ENCODE data around the gene ZW10.

ZW10 gene

GRCh38 chr11:113725407-113725806 lies 48.1 kb downstream of the ZW10 start:
- Histone ChIP-seq H4K8ac (ENCODE audit: low read depth, low read length) (no peak overlapping the region), H3K27ac (ENCODE audit: low read depth, low read length) (no peak overlapping the region), H3K79me2 (ENCODE audit: control insufficient read depth, insufficient read depth, low read length) (no peaks in the 10 kb centered on the region), H3K4me2 (ENCODE audit: low read length) (no peak overlapping the region), H3K79me1 (ENCODE audit: low read length) (no peaks in the 10 kb centered on the region), H2BK120ac (ENCODE audit: low read depth, low read length) (no peak overlapping the region), H3K9ac (ENCODE audit: low read length) (no peak overlapping the region), H2AK5ac (ENCODE audit: low read length) (no peak overlapping the region), H3K18ac (ENCODE audit: low read length) (no peak overlapping the region), H3K23ac (ENCODE audit: low read length) (no peak overlapping the region), H3K4ac (ENCODE audit: low read depth, low read length) (no peak overlapping the region), H3K56ac (ENCODE audit: low read length) (no peak overlapping the region), H2BK15ac (replicated peaks; ENCODE audit: low read depth) (no peak overlapping the region), H3K4me1 (ENCODE audit: control insufficient read depth, low read depth, low read length) (no peaks in the 10 kb centered on the region), H3K27me3 (ENCODE audit: insufficient read depth, low read length, poor library complexity) (no peaks in the 10 kb centered on the region), H4K5ac (ENCODE audit: low read length) (no peak overlapping the region), H3K4me3 (ENCODE audit: low read length) (no peak overlapping the region), H2BK5ac (ENCODE audit: low read length) (no peak overlapping the region), H3K36me3 (ENCODE audit: control insufficient read depth, insufficient read depth, low read length) (no peaks in the 10 kb centered on the region)
- WGBS (ENCODE audit: extremely low coverage, insufficient coverage, low lambda C conversion rate): no CpG with 5 or more reads among the region's 5 CpGs
- DNase-seq: no peak

GRCh38 chr11:113724778-113725177 lies 48.7 kb downstream of the ZW10 start:
- H3K27me3 ChIP-seq (ENCODE audit: insufficient read depth, low read length, poor library complexity): no peaks in the 10 kb centered on the region
- H4K8ac ChIP-seq (ENCODE audit: low read depth, low read length): no peak overlapping the region
- H2BK15ac ChIP-seq (replicated peaks; ENCODE audit: low read depth): no peak overlapping the region
- H3K4me3 ChIP-seq (ENCODE audit: low read length): no peak overlapping the region
- no peaks in the 10 kb centered on the region for H3K4me1 ChIP-seq (ENCODE audit: control insufficient read depth, low read depth, low read length)
- H3K18ac ChIP-seq (ENCODE audit: low read length): no peak overlapping the region
- no peak overlapping the region for H3K4ac ChIP-seq (ENCODE audit: low read depth, low read length)
- no peak overlapping the region for H2BK120ac ChIP-seq (ENCODE audit: low read depth, low read length)
- H3K56ac ChIP-seq (ENCODE audit: low read length): no peak overlapping the region
- H2BK5ac ChIP-seq (ENCODE audit: low read length): no peak overlapping the region
- H3K9ac ChIP-seq (ENCODE audit: low read length): no peak overlapping the region
- H3K4me2 ChIP-seq (ENCODE audit: low read length): no peak overlapping the region
- H3K36me3 ChIP-seq (ENCODE audit: control insufficient read depth, insufficient read depth, low read length): no peaks in the 10 kb centered on the region
- no CpG with 5 or more reads among the region's 3 CpGs for WGBS (ENCODE audit: extremely low coverage, insufficient coverage, low lambda C conversion rate)
- H3K23ac ChIP-seq (ENCODE audit: low read length): no peak overlapping the region
- no peaks in the 10 kb centered on the region for H3K79me2 ChIP-seq (ENCODE audit: control insufficient read depth, insufficient read depth, low read length)
- H3K27ac ChIP-seq (ENCODE audit: low read depth, low read length): no peak overlapping the region
- no peaks in the 10 kb centered on the region for H3K79me1 ChIP-seq (ENCODE audit: low read length)
- no peak overlapping the region for H4K5ac ChIP-seq (ENCODE audit: low read length)
- H2AK5ac ChIP-seq (ENCODE audit: low read length): no peak overlapping the region
- no peak for DNase-seq

- H3K9ac ChIP-seq (ENCODE audit: low read length): no peak overlapping the region
- H3K4ac ChIP-seq (ENCODE audit: low read depth, low read length): no peak overlapping the region
- H3K36me3 ChIP-seq (ENCODE audit: control insufficient read depth, insufficient read depth, low read length): no peaks in the 10 kb centered on the region
- no peak overlapping the region for H3K27ac ChIP-seq (ENCODE audit: low read depth, low read length)
- no peak overlapping the region for H3K23ac ChIP-seq (ENCODE audit: low read length)
- H3K4me2 ChIP-seq (ENCODE audit: low read length): no peak overlapping the region
- H3K79me1 ChIP-seq (ENCODE audit: low read length): no peaks in the 10 kb centered on the region
- H3K27me3 ChIP-seq (ENCODE audit: insufficient read depth, low read length, poor library complexity): no peaks in the 10 kb centered on the region
- no peak overlapping the region for H3K56ac ChIP-seq (ENCODE audit: low read length)
- H3K18ac ChIP-seq (ENCODE audit: low read length): no peak overlapping the region
- H2BK5ac ChIP-seq (ENCODE audit: low read length): no peak overlapping the region
- no peak overlapping the region for H2BK15ac ChIP-seq (replicated peaks; ENCODE audit: low read depth)
- no peak overlapping the region for H2BK120ac ChIP-seq (ENCODE audit: low read depth, low read length)
- H3K4me1 ChIP-seq (ENCODE audit: control insufficient read depth, low read depth, low read length): no peaks in the 10 kb centered on the region
- H4K5ac ChIP-seq (ENCODE audit: low read length): no peak overlapping the region
- no peak overlapping the region for H2AK5ac ChIP-seq (ENCODE audit: low read length)
- no peak for DNase-seq
- no CpG with 5 or more reads among the region's 4 CpGs for WGBS (ENCODE audit: extremely low coverage, insufficient coverage, low lambda C conversion rate)
- no peak overlapping the region for H3K4me3 ChIP-seq (ENCODE audit: low read length)
- H4K8ac ChIP-seq (ENCODE audit: low read depth, low read length): no peak overlapping the region
- no peaks in the 10 kb centered on the region for H3K79me2 ChIP-seq (ENCODE audit: control insufficient read depth, insufficient read depth, low read length)
Measured at GRCh38 chr11:113723787-113724186, 49.7 kb downstream of the ZW10 start.

- DNase-seq: no peak
- H3K79me1 ChIP-seq (ENCODE audit: low read length): no peaks in the 10 kb centered on the region
- H3K9ac ChIP-seq (ENCODE audit: low read length): no peak overlapping the region
- no peak overlapping the region for H3K18ac ChIP-seq (ENCODE audit: low read length)
- WGBS (ENCODE audit: extremely low coverage, insufficient coverage, low lambda C conversion rate): no CpG with 5 or more reads among the region's 3 CpGs
- H3K4me3 ChIP-seq (ENCODE audit: low read length): no peak overlapping the region
- H3K4ac ChIP-seq (ENCODE audit: low read depth, low read length): no peak overlapping the region
- no peak overlapping the region for H3K56ac ChIP-seq (ENCODE audit: low read length)
- H2AK5ac ChIP-seq (ENCODE audit: low read length): no peak overlapping the region
- no peak overlapping the region for H2BK120ac ChIP-seq (ENCODE audit: low read depth, low read length)
- H3K27me3 ChIP-seq (ENCODE audit: insufficient read depth, low read length, poor library complexity): no peaks in the 10 kb centered on the region
- H3K23ac ChIP-seq (ENCODE audit: low read length): no peak overlapping the region
- no peak overlapping the region for H4K5ac ChIP-seq (ENCODE audit: low read length)
- no peak overlapping the region for H3K4me2 ChIP-seq (ENCODE audit: low read length)
- H4K8ac ChIP-seq (ENCODE audit: low read depth, low read length): no peak overlapping the region
- no peaks in the 10 kb centered on the region for H3K79me2 ChIP-seq (ENCODE audit: control insufficient read depth, insufficient read depth, low read length)
- H3K27ac ChIP-seq (ENCODE audit: low read depth, low read length): no peak overlapping the region
- H3K4me1 ChIP-seq (ENCODE audit: control insufficient read depth, low read depth, low read length): no peaks in the 10 kb centered on the region
- H2BK15ac ChIP-seq (replicated peaks; ENCODE audit: low read depth): no peak overlapping the region
- no peak overlapping the region for H2BK5ac ChIP-seq (ENCODE audit: low read length)
- no peaks in the 10 kb centered on the region for H3K36me3 ChIP-seq (ENCODE audit: control insufficient read depth, insufficient read depth, low read length)
Measured at GRCh38 chr11:113722934-113723333, 50.6 kb downstream of the ZW10 start.

- Histone ChIP-seq H3K4me1 (ENCODE audit: control insufficient read depth, low read depth, low read length) (no peaks in the 10 kb centered on the region), H3K79me1 (ENCODE audit: low read length) (no peaks in the 10 kb centered on the region), H3K23ac (ENCODE audit: low read length) (no peak overlapping the region), H2AK5ac (ENCODE audit: low read length) (no peak overlapping the region), H3K9ac (ENCODE audit: low read length) (no peak overlapping the region), H3K4ac (ENCODE audit: low read depth, low read length) (no peak overlapping the region), H3K36me3 (ENCODE audit: control insufficient read depth, insufficient read depth, low read length) (no peaks in the 10 kb centered on the region), H4K5ac (ENCODE audit: low read length) (no peak overlapping the region), H2BK5ac (ENCODE audit: low read length) (no peak overlapping the region), H3K56ac (ENCODE audit: low read length) (no peak overlapping the region), H3K27me3 (ENCODE audit: insufficient read depth, low read length, poor library complexity) (no peaks in the 10 kb centered on the region), H2BK120ac (ENCODE audit: low read depth, low read length) (no peak overlapping the region), H3K18ac (ENCODE audit: low read length) (no peak overlapping the region), H2BK15ac (replicated peaks; ENCODE audit: low read depth) (no peak overlapping the region), H3K27ac (ENCODE audit: low read depth, low read length) (no peak overlapping the region), H3K4me2 (ENCODE audit: low read length) (no peak overlapping the region), H4K8ac (ENCODE audit: low read depth, low read length) (no peak overlapping the region), H3K4me3 (ENCODE audit: low read length) (no peak overlapping the region), H3K79me2 (ENCODE audit: control insufficient read depth, insufficient read depth, low read length) (no peaks in the 10 kb centered on the region)
- DNase-seq: no peak
- no CpG with 5 or more reads among the region's 4 CpGs for WGBS (ENCODE audit: extremely low coverage, insufficient coverage, low lambda C conversion rate)
Measured at GRCh38 chr11:113722221-113722620, 51.3 kb downstream of the ZW10 start.

- Histone ChIP-seq H2BK15ac (replicated peaks; ENCODE audit: low read depth) (no peak overlapping the region), H4K8ac (ENCODE audit: low read depth, low read length) (no peak overlapping the region), H3K4me1 (ENCODE audit: control insufficient read depth, low read depth, low read length) (no peaks in the 10 kb centered on the region), H3K56ac (ENCODE audit: low read length) (no peak overlapping the region), H2BK5ac (ENCODE audit: low read length) (no peak overlapping the region), H3K23ac (ENCODE audit: low read length) (no peak overlapping the region), H3K79me1 (ENCODE audit: low read length) (no peaks in the 10 kb centered on the region), H2BK120ac (ENCODE audit: low read depth, low read length) (no peak overlapping the region), H3K36me3 (ENCODE audit: control insufficient read depth, insufficient read depth, low read length) (no peaks in the 10 kb centered on the region), H2AK5ac (ENCODE audit: low read length) (no peak overlapping the region), H3K79me2 (ENCODE audit: control insufficient read depth, insufficient read depth, low read length) (no peaks in the 10 kb centered on the region), H3K4ac (ENCODE audit: low read depth, low read length) (no peak overlapping the region), H3K4me2 (ENCODE audit: low read length) (no peak overlapping the region), H3K18ac (ENCODE audit: low read length) (no peak overlapping the region), H3K9ac (ENCODE audit: low read length) (no peak overlapping the region), H3K27me3 (ENCODE audit: insufficient read depth, low read length, poor library complexity) (no peaks in the 10 kb centered on the region), H3K4me3 (ENCODE audit: low read length) (no peak overlapping the region), H4K5ac (ENCODE audit: low read length) (no peak overlapping the region), H3K27ac (ENCODE audit: low read depth, low read length) (no peak overlapping the region)
- DNase-seq: no peak
- WGBS (ENCODE audit: extremely low coverage, insufficient coverage, low lambda C conversion rate): no CpG with 5 or more reads among the region's 3 CpGs
Measured at GRCh38 chr11:113721462-113722066, 51.9 kb downstream of the ZW10 start.

All from mesendoderm (in vitro differentiated cells).